HG03196 (cell line): ENCODE data around the gene PLCB3.
A peak's percentile ranks its signal among the peaks of the same experiment; 100 is the strongest.

ENCODE experiments used
- ATAC-seq: cut with Tn5 transposase; IDR thresholded peaks from one replicate; pipeline ENCODE4 v1.9.1; 2021; ENCODE audit not compliant: unreplicated experiment

Gene PLCB3

DNA sequence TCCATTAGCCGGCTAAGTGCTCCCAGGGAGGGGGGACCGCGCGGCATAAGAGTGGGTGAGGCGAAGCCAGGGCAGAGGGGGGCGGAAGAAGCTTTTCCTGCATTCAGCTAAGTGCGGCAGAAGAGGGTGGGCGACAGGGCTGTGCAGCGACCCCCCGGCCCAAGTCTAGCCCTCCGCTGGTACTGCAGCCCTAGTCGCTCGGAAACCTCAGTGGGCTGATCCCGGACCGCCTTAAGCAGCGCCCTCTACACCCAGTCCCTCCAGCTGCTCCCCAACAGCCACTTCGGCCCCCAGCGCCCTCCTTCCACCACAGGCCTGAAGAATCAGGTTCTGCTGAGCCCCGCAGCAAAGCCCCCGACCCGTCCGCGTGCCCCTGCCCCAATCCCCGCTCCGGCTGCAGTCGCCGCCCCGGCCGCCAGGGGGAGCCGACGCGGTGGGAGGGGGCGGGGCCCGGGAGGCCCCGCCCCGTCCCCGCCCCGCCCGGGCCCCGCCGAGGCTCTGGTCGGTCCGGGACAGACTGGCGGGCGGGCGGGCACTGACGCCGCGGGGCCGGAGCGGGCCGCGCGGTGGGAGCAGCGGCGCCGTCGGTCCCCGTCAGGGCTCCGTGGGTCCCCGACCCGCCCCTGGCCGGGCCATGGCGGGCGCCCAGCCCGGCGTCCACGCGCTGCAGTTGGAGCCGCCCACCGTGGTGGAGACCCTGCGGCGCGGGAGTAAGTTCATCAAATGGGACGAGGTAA lies at the start of gene PLCB3:
PLCB3 (plus strand) TSS at position 515 of the 737 bp plus-strand sequence; CDS start at position 635, 120 bp downstream.
- ATAC-seq: no peak

DNA sequence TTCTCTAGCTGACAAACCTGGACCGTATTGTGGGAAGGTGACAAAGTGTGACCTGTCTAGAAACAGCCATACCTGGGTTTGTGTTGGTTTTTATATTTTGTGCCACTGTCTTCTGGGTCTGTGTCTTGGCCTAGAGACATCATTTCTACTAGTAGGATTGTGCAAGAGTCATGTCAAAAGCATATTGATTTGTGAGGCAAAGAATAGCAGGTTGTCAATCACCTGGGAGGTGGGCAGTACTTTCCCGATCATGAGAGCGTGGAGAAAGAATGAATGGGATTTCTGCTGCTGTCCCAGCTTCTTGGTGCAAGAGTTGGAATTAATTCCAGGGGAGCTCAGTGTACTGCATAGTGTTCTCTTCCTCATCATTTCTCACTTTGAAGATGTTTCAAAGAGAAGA lies 49.8 kb upstream of the PLCB3 start:
- ATAC-seq: no peak

DNA sequence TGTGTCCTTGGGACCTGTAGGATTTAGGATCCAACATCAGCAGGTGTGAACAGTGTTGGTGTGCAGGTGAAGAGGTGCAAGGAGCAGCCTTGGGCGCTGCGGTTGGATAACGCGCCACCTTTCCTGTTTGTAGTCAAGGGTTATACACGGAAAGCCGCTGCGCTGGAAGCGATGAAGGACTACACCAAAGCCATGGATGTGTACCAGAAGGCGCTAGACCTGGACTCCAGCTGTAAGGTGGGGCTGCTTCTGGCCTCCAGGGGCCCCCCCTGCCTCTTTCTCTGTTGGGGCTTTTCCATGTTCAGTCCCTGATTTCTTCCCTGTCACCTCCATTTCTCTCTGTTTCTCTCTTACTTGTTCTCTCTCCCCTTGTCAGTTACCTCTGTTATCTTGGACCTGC lies 48.3 kb upstream of the PLCB3 start:
- ATAC-seq: no peak

DNA sequence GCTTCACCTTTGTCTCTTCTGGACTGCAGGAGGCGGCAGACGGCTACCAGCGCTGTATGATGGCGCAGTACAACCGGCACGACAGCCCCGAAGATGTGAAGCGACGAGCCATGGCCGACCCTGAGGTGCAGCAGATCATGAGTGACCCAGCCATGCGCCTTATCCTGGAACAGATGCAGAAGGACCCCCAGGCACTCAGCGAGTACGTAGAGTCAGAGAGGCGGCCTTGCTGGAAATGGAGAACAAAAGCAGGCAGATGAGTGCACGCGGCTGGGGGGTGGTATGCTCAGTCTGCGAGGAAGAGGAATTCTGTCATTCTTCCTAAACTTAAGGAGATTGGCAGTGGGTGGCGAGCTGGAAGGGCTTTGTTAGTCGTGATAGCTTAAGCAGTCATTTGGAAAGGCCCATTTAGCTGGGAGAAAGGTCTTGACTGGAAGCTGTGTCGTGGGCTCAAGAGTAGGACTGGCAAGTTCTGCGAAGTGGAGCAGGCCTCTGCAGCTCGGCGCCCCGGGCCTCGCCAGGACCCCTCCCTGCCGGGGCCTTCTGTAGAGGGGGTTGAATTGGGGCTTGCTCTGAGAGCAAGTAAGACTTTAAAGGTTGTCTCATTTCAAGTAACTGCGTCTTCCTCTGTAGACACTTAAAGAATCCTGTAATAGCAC lies 47.8 kb upstream of the PLCB3 start:
- no peak for ATAC-seq

DNA sequence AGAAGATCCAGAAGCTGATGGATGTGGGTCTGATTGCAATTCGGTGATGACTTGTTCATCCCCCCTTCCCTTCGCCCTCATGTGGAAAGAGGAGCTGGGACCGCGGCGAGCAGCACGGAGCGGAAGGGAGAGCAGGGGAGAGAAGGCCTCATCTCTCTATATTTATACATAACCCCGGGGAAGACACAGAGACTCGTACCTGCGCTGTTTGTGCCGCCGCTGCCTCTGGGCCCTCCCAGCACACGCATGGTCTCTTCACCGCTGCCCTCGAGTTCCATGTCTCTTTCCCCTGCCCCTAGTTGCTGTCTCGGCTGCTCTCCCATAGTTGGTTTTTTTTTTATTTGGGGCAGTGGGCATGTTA lies 47.3 kb upstream of the PLCB3 start:
- no peak for ATAC-seq

DNA sequence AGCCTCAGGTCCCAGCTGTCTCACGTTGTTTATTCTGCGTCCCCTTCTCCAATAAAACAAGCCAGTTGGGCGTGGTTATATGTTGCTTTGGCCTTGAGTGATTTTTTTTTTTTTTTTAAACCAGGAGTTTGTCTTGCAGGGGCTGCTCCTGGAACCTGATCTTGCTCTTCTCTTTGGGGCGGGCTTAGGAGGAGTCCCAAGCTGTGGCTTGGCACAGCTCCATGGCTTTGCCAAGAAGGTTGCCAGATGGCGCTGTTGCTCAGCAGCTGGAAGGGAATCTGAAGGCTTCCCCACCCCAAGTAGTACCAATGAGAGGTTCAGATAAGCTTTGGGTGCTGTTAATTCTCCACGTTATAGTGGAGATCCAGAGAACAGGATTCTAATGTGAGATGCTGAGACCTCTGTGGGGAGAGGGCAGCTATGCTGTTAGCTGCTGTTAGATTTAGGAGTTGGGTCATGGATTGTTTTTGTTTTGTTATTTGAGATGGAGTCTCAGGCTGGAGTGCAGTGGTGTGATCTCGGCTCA lies 46.8 kb upstream of the PLCB3 start:
- ATAC-seq: no peak

DNA sequence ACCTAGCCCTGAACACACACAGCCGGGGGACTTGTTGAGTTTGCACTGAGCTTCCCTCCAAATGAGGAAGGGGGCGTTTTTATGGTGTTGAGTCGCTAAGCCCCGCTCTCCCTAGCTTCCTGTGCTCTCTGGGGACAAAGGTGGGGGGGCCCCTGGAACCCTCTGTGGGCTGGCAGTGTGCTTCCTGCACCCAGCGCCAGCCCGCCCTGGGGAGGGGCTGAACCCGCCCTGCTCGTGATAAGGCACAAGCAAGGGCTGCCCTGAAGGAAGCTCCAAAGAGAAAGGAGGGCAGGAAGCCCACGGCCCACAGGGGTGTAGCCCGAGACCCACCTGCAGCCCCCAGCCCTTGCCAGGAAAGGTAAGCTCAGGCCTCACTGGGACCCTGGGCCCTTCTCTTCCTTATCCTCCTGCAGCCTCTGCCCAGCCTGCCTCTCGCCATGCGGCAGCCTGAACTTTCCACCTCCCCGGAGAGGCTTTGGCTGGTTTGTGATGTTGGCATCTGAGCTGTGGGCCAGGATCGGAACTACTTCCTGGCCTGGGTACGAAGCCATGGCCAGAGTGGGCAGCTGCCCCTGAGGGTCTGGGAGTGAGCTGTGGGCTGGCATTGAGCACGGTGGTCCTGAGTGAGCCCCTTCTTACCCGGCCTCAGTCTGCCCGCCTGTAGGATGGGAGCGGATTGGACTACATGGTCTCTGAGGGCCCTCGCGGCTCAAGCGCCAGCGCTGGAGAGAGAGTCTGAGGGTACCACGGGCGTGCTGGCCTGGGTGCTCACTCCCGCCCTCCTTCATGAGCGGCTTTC lies 44.7 kb upstream of the PLCB3 start, which contains the start of gene FERMT3:
FERMT3 (plus strand) TSS at position 265 of the 799 bp plus-strand sequence. CDS start 644 bp downstream, outside the sequence.
- no peak for ATAC-seq

DNA sequence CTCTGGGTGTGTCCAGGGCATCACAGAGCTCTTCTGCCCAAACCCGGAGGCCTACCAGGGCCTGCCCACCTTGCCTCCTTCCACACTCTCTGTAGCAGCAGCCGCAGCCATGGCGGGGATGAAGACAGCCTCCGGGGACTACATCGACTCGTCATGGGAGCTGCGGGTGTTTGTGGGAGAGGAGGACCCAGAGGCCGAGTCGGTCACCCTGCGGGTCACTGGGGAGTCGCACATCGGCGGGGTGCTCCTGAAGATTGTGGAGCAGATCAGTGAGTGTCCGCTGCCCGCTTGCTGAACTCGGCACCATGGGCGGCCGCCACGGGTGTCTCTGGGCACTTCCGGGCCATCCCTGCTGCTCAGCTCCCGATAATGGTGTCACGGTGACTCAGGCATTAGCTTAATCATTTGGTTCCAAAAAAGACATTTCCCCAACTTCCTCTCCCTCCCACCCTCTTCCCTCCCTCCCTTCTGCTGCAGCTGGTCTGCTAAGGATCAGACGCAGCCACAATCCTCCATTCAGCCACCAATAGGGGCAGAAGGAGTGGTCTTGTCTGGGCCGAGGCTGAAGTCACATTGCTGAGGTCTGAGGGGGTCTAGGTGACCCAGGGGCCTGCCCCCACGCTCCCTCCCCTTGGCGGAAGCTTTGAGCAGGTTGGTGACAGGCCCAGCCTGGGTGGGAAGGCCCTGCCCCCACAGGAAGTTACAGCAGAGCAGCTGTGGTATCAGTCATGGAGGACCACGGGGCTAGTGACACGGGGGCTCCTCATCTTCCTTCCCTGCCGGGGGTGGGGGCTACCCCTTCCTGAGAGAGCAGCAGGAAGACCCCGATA lies 43.9 kb upstream of the PLCB3 start:
- peak; percentile 36 for ATAC-seq

DNA sequence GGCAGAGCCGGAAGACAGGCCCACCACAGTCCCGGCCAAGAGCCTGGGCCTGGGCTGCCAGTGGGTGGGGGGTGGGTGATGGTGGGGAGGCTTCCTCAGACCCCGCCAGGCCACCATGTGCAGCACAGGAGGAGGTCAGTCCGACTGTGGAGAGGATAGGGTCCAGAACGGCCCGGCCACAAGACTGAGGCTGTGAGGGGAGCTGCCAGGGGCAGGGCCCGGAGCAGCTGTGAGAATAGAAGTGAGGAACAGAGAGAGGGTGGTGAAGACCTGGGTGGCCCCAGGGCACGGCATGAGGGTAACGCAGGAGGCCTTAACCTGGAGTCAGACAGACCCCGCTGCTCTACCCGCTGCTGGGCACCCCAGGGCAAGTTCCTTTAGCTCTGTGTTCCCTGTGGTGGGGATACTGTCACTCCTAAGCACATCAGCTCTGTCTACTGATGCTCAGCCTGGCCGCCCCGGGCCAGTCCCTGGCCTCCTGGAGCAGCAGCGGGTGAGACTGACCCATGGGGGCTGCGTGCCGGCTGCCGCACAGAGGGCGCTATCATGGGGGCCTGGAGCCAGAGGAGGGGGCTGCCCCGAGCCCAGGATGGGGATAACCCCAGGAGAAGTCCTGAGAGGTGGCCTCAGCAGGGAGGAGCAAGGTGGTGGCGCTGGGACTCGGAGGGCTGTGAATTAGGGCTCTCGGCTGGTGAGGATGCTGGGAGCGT lies 43.1 kb upstream of the PLCB3 start:
- no peak for ATAC-seq

DNA sequence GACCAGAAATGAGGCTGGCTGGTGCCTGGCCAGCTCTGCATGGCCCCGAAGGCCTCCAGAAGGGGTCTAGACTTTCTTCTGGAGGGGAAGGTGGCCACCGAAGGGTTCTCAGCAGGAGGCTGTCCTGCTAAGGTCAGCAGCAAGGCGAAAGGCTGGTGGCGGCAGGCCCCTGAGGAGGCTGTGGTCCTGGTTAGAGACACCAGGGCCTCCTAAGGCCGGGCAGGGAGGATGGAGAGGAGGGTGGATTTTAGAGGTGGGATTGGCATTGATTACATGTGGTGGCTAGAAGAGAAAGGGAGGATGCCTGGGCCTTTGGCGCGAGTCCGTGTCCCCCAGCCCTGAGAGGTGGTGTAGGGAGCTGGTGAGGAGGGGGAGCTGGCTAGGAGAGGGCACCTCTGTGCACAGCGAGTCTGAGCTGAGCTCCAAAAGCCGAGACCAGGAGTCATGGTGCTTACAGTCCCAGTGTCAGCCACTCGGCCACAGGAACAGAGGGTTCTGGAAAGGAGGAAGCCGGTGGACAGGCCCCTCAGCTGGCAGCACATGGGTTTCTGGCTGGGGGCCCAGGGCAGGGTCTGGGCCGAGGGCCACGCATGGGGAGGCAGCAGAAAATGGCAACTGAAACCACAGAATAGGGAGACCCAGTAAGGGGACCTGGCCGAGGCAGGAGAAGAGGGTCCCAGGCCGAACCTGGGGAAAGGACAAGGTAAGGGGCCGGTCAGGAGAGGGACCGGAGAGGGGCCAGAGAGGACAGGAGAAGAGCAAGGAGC lies 42.4 kb upstream of the PLCB3 start:
- no peak for ATAC-seq

DNA sequence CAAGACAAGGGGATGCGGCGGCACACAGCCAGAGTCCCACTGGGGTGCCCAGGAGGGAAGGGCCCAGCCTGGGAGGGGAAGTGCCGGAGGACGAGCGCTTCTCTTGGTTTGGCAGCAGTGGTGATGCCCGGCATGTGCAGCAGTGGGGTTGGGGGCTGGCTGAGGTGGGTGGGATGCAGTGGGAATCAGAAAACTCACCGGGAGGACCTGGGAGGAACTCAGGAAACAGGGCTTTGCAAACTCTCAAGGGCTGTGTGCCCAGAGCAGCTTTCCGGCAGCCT lies 41.8 kb upstream of the PLCB3 start:
- no peak for ATAC-seq

DNA sequence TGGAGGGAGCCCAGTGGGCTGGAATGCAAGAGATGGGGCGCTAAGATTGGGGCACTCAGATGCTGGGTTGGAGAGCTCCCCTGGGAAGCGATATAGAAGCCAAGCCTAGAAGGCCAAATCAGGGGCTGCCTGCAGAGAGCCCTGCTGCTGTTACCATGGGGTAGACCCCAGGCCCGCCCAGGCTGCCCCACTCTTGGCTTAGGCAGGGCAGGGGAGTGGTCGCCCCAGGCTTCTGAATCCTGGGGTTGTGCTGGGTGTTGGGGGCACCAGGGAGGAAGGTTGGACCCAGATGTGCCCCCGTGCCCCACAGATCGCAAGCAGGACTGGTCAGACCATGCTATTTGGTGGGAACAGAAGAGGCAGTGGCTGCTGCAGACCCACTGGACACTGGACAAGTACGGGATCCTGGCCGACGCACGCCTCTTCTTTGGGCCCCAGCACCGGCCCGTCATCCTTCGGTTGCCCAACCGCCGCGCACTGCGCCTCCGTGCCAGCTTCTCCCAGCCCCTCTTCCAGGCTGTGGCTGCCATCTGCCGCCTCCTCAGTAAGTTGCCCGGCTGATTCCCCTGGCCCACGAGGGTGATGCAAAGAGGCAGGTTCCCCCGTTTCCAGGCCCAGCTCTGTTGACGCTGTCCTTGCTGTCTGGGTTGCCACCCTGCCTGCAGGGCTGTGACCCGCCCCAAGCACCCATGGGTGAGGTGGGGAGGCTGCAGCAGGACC lies 40.9 kb upstream of the PLCB3 start:
- no peak for ATAC-seq

DNA sequence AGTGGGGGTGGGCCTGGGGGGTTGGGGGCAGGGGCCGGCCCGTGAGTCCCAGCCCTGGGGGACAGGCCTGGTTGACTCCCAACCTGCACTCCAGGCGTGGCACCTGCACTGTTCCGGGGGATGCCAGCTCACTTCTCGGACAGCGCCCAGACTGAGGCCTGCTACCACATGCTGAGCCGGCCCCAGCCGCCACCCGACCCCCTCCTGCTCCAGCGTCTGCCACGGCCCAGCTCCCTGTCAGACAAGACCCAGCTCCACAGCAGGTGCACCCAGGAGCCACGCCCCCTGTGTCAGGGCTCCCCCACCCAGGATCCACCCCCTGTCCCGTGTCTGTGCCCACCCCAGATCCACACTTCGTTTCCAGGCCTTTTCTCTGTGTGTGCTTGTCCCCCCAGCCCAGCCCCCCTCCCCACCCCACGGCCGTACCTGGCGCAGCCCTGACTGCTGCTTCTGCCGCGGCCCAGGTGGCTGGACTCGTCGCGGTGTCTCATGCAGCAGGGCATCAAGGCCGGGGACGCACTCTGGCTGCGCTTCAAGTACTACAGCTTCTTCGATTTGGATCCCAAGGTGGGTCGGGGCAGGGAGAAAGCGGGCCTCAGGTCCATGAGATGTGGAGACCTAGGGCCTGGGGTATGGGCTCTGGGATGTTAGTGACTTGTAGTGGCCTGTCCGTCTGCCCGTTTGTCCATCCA lies 40.0 kb upstream of the PLCB3 start:
- no peak for ATAC-seq

DNA sequence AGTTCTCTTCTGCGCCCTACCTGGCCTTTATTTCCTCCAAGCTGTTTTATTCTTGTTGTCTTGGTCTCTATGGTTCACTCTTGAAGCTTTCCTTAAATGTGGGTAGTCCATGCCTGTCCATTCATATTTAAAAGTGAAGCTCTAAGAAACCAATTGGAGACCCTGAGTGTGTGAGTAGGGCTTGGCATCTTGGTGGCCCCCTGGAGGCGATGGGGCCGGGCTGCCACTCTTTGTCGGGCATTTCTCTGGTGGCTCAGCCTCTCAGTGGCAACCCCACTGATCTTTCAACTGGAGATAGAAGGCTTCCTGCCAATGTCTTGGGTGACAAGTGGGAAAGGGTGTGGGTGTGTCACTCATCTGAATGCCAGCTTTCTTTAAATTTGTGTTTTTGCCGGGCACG lies 34.5 kb upstream of the PLCB3 start:
- ATAC-seq: no peak

DNA sequence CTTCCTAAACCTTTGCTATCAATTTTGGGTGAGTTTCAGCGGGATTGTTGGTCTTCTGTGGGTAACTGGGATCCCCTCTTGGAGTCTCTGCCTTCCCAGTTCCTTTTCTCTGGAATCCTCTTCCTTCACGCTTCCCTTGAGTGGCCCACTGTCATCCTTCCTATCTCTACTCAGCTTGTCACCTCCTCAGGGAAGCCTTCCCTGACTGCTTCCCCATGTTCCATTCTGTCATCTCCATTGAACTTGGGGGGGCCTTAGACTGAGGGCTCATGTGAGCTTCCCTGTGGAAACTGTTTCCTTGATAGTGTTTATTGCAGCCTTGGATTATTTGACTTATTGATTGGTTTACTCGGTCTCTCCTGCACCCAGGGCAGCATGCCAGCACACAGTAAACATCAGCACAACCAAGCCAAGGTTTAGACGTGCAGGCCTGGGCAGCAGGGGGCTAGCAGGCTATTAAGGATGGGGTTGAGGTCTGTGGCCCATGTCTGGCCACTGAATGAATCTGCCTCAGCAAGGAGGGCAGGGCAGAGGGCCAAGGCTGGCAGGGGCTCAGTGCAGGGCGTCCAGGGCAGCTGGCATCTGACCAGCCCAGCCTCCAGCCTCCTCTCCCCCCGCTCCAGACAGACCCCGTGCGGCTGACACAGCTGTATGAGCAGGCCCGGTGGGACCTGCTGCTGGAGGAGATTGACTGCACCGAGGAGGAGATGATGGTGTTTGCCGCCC lies 32.5 kb upstream of the PLCB3 start:
- ATAC-seq: no peak

DNA sequence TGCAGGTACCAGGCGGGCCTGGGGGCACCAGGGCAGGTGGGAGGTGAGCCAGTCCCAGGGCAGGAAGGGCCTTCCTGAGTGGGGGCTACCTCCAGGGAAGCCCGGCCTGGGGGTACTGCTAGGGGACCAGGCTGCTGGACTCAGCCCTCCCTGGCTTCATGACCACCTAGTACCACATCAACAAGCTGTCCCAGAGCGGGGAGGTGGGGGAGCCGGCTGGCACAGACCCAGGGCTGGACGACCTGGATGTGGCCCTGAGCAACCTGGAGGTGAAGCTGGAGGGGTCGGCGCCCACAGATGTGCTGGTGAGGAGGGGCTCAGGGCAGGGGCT lies 32.0 kb upstream of the PLCB3 start:
- ATAC-seq: no peak

DNA sequence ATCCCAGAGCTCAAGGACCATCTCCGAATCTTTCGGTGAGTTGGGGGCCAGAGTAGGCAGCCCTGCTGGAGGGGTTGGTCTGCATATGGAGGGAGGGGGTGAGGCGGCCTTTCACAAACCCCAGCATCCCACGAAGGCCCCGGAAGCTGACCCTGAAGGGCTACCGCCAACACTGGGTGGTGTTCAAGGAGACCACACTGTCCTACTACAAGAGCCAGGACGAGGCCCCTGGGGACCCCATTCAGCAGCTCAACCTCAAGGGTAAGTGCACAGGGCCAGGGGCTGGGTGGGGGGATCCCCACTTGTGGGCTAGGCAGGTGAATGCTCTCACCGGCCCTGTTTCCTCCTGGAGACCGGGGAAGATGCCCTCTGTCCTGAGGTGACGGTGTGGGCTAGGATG lies 31.6 kb upstream of the PLCB3 start:
- ATAC-seq: no peak

DNA sequence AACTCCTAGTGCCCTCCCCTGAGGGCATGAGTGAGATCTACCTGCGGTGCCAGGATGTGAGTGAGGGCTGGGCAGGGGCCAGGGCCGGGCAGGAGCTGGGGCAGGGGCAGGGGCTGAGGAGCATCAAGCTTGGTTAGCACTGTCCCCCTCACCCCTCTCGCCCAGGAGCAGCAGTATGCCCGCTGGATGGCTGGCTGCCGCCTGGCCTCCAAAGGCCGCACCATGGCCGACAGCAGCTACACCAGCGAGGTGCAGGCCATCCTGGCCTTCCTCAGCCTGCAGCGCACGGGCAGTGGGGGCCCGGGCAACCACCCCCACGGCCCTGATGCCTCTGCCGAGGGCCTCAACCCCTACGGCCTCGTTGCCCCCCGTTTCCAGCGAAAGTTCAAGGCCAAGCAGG lies 31.1 kb upstream of the PLCB3 start:
- no peak for ATAC-seq
